Stimulated activated naive CD4-positive, alpha-beta T cell (primary cell): ENCODE measurements around the gene CD22.
A peak's percentile ranks its signal among the peaks of the same experiment; 100 is the strongest.
"Not testable (repeated sequence)": the region's sequence is repeated elsewhere in the genome, so short reads cannot be mapped to it uniquely, and the experiment has no call there.

Experiments
- DNase-seq, 6 experiments: peaks; one replicate each; lab custom pipeline; 2025; lab: John Stamatoyannopoulos, UW

Gene CD22

GRCh38 chr19:35341565-35342225 lies 12.7 kb downstream of the CD22 start:
- no peak for DNase-seq

GRCh38 chr19:35342430-35342829 lies 13.4 kb downstream of the CD22 start:
- no peak for DNase-seq

GRCh38 chr19:35344511-35345031 lies 15.6 kb downstream of the CD22 start:
- DNase-seq = no peak

GRCh38 chr19:35345671-35346111 lies 16.7 kb downstream of the CD22 start:
- DNase-seq = no peak

GRCh38 chr19:35346193-35347052 lies 17.4 kb downstream of the CD22 start:
- DNase-seq = peak; percentile 39 to 75 (median 59)

GRCh38 chr19:35347171-35347929 lies 18.4 kb downstream of the CD22 start, which contains the start of gene FFAR1:
TSS of gene FFAR1 (plus strand) at chr19:35347902. CDS start at chr19:35351552, 3,650 bp downstream.
- peak in 5 of 6 experiments; percentile 20 to 39 (median 25) for DNase-seq

- no peak for DNase-seq
Measured at GRCh38 chr19:35347930-35348298, 18.9 kb downstream of the CD22 start.

- no peak for DNase-seq
Measured at GRCh38 chr19:35348911-35349611, 20.1 kb downstream of the CD22 start.

GRCh38 chr19:35349614-35350521 lies 20.9 kb downstream of the CD22 start:
- DNase-seq = no peak

GRCh38 chr19:35350591-35350990 lies 21.6 kb downstream of the CD22 start:
- DNase-seq = no peak

GRCh38 chr19:35351411-35352176 lies 22.6 kb downstream of the CD22 start:
- DNase-seq = no peak

- DNase-seq = no peak
Measured at GRCh38 chr19:35352177-35352447, 23.1 kb downstream of the CD22 start.

GRCh38 chr19:35352448-35353304 lies 23.7 kb downstream of the CD22 start:
- DNase-seq = peak; percentile 37 to 78 (median 50)

- no peak for DNase-seq
Measured at GRCh38 chr19:35353635-35354034, 24.6 kb downstream of the CD22 start.

GRCh38 chr19:35354898-35355297 lies 25.9 kb downstream of the CD22 start:
- DNase-seq = no peak

GRCh38 chr19:35355791-35356460 lies 26.9 kb downstream of the CD22 start:
- DNase-seq = no peak

- DNase-seq = peak in 2 of 6 experiments; percentile 7 to 20
Measured at GRCh38 chr19:35357867-35358573, 29.0 kb downstream of the CD22 start, which contains the start of gene FFAR3. TSS of gene FFAR3 (plus strand) at chr19:35358460. CDS start at chr19:35358891, 431 bp downstream.

- DNase-seq = not testable (repeated sequence)
Measured at GRCh38 chr19:35358834-35359233, 29.8 kb downstream of the CD22 start.
